Hematopoietic multipotent progenitor cell treated with erythropoietin and hydrocortisone succinate and interleukin-3 and kit ligand, for 8 days (in vitro differentiated cells): ENCODE results near the gene EEA1.

Experiments used
- DNase-seq: peaks from one replicate; pipeline ENCODE4 v3.0.0-alpha.2; 2015

The EEA1 gene

DNA sequence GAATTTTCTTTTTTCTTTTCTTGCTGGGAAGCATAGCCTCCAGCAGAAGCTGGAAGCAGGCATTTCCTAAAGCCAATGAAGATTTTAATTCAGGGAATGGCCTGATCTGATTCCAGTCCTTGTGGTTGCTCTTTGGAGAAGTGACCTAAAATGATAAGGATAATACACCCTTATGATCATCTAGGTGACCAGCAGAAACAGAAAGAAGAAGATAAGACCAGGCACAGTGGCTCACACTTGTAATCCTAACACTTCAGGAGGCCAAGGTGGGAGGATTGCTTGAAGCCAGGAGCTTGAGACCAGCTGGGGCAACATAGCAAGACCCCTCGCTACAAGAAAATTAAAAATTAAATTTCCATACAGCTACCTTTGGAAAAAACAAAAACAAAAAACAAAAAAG is 51.2 kb downstream of the EEA1 start:
- DNase-seq, result peak; percentile 56

DNA sequence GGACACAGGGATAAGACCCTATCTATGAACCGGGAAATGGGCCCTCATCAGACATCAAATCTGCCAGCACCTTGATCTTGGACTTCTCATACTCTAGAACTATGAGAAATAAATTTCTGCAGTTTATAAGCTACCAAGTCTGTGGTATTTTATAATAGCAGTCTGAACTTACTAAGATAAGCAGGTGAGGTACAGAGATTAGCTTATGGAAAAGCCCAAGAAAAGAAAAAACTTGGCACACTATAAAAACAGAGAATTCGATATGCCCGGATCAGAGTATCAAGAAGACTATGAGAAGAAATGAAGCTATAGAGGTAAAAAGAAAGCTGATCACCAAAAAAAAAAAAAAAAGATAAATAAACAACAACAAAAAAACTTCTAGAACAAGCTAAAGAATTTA is 52.6 kb downstream of the EEA1 start:
- DNase-seq, result peak; percentile 84

DNA sequence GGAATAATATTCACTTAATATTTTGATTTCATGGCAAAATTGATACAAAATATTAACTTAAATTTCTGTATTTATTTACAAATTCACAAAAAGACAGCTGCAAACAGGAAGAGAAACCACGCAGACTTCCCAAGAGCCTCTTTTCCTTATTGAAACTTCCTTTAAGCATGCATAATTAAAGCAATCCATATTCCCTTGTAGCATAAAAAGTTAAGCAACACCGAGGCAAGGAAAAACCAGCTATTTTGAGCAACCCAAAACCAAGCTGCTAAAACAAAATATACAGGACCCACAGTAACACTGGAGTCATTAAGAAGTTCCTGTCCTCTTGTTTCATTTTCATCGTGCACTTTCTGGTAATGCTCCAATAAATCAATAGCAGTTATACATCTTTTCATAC is 58.0 kb downstream of the EEA1 start:
- no peak for DNase-seq

DNA sequence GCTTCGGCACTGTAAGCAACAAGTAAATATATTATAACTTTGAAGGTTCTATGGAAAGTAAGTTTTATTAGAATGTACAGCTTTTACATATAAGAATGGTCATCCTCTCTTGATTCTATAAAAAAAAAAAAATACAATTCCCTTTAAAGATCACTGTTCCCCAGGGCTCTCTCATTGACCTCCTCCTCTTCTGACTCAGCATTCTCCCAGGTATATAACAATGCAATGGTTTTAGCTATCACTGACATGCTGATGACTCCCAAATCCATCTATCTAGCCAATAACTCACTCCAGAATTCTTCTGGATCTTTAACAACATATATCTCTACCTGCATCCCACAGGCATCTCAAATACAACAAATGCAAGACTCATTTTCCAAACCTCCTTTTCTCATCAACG is 62.7 kb downstream of the EEA1 start:
- DNase-seq, result no peak

DNA sequence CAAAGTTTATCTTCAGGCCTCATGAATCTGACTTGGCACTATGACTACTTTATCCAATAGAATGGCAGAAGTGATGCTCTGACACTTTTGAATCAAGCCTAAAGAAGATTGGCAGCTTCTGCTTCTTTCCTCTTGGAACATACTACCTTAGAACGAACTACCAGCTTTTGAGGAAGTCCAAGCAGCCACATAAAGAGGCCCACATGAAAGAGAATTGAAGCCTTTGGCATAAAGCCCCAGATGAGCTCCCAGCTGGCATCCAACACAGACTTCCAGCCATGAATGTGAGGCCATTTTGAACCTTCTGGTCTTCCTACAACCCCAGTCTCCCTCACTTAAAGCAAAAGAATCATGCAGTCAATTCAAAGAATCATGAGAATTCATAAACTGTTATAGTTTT is 65.8 kb downstream of the EEA1 start:
- no peak for DNase-seq

DNA sequence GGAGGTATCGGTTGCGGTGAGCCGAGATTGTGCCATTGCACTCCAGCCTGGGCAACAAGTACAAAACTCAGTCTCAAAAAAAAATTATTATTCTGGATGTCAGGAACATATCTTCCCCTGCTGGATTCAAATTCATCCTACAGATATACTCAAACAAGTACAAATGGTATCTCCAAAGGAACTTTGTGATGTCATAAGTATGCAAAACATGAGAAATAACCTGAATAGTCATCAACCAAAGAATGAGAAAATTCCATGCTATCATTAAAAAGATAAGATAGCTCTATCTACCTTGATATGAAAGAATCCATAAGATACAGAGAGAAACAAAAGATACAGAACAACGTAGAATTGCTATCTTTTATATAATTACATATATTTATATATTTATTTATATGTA is 67.7 kb downstream of the EEA1 start:
- no peak for DNase-seq

DNA sequence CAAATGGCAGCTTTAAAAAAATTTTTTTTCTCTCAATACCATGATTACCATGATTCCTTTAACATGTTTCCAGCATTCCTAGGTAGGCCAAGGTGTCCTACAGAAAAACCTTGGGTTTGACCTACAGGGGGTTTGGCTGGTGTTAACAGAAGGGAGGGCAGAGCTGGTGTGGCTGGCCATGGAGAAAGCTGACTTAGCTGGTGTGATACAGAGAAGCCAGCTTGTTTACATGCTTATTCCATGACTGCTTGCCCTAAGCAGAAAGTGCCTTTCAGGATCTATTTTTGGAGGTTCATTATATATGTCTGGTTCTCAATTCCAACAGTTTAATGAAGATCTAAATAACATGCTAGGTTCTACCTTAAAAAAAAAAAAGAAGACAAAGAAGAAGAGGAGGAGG is 68.6 kb downstream of the EEA1 start:
- DNase-seq, result no peak

DNA sequence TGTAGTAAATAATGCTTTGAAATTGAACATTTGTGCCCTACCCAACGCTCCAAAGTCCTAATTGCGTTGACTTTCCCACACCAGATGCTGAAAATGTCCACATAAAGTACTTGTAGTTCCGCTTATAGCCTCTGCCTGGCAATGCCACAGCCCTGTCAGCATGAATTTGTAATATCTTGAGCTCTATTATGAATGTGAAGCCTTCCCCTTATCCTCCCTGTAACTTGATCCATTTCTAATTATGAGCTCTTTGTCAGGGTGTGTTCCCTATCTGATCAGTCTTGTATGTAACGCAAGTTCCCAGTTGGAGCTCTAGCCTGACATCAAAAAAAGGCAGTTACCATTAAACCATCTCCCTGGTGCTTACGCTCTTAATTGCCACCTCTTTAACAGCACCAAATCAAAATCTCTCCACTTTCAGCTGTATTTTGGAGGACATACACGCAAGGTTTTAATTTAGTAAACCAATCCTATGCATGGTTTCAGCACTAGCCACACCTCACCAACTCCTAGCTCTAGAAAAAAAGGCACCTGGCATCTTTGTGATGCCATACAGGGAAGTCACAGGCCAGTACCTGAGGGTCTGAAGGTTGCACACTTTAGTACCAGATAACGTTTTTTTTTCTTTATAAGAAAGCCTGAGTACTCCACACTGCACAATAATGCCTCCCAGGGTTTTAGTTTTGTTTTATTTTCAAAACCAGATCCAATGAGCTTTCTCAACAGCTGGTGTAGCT is 69.3 kb downstream of the EEA1 start:
- no peak for DNase-seq

DNA sequence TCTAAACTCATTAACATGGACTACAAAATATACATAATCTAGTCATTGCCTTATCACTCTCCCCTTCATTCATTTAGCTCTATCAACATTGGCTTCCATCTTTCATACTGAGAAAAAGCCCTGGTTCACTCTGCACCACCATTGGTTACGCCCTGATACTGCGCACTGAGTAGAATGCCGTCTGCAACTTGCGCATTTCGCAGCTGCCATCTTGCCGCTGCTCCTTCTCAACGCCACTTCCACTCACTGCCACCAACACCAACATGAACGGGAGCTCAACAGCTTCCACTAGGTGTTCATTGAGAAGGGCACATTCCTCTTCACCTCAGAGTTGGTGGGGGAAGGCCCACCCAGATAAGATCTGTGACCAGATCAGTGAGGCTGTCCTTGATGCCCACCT is 71.3 kb downstream of the EEA1 start:
- no peak for DNase-seq

DNA sequence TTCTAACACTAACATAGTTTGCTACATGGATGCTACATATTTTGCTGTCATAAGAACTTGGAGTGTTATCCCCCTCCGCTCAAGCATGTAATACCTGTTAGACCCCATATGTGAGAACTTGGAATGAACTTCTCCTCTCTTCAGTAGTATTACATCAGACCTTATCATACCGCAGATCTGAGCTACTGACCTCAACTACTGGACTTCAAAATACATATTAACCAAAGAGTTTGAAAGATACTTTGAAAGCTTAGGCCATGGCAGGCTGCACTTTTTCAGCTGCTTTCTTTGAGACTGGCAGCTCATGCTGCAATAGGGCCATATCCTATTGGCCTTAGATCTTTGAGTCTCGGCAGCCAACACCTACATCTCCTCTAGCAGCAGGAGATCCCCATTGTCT is 74.8 kb downstream of the EEA1 start:
- DNase-seq, result no peak

DNA sequence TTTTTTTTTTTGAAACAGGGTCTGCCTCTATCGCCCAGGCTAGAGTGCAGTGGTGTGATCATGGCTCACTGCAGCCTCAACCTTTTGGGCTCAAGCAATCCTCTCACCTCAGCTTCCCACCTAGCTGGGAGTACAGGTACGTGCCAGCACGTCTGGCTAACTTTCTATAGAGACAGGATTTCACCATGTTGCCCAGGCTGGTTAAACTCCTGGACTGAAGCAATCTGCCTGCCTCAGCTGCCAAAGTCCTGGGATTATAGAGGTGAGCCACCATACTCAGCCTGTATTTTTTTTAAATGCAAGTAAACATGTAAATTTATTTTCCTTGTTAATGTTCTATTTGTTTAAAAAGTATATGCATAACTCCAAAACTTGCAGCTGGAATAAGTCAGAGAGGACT is 80.4 kb downstream of the EEA1 start:
- DNase-seq, result no peak

DNA sequence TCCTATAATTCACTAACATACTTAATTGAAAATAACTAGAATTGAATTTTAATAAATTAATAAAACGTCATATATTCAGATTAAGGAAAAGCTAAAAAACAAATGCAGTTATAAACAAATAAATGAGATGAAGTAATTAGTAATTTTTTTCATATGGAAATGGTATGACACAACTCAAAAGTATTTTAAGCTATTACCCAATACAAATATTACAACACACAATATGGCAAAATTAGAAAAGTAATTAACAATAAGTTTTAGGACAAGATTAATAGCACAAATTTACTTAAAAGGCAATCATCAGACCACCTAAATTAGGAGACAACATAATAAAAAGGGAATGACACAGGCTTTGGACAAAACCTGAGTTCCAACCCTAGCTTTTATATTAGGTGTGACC is 81.7 kb downstream of the EEA1 start:
- DNase-seq, result no peak

DNA sequence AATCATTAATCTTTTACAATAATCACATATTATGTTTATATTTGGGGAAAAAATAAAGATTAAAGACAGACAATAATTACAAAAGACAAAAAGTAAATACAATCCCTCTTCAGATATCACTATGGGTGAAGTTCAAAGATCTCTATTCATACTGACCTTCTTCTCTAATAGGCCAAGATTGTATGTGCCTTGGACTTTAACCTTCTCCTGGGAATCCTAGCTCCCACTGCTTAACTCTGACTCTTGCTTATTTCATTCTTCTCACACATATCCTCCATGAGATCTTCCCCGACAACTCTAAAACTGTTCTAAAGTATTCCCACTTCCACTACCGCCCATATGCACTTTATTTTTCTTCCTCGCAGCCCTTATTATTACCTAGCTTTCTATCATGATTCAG is 83.8 kb downstream of the EEA1 start:
- no peak for DNase-seq

DNA sequence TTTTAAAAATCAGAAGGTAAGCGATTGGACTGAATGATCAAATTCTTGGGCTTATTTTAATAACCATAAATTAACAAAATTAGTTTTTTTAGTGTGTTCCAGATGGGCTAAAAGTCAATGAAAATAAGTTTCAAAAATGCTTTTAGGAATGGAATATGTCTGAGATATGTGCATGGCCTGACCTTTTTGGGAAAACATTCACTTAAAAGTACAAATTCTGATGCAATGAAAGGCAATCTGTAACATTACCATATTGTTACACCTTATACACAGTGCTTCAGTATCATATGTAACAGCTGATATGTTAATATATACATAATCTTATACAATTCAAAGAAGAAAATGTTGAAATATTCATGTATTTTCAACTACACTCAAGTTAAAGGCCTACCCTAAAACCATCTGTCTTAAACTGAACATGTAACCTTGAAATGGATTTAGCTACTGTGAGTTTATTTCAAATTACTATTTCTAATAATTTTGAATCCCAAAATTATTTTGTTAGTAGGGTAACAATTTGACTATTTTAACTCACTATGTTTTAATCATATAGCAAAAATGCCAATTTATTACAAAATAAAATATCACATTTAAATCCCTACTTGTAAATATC is 84.8 kb downstream of the EEA1 start:
- no peak for DNase-seq

DNA sequence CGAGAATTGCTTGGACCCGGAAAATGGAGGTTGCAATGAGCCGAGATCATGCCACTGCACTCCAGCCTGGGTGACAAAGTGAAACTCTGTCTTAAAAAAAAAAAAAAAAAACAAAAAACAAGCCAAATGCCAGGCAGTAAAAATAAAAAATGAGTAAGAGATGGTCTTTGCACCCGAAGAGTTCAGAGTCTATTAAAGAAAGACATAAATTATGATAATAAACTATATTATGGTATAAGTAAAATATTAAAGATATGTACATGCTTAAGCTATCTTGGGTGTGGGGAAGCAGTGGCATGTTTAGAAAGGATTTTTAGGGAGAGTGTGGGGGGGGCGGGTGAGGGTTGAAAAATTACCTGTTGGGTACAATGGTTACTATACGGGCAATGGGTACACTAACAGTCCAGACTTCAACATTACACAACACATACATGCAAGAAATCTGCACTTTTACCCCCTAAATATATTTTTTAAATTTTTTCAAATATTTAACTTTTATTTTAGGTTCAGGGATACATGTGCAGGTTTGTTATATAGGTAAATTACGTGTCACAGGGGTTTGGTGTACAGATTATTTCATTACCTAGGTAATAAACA is 99.3 kb downstream of the EEA1 start:
- DNase-seq, result no peak

DNA sequence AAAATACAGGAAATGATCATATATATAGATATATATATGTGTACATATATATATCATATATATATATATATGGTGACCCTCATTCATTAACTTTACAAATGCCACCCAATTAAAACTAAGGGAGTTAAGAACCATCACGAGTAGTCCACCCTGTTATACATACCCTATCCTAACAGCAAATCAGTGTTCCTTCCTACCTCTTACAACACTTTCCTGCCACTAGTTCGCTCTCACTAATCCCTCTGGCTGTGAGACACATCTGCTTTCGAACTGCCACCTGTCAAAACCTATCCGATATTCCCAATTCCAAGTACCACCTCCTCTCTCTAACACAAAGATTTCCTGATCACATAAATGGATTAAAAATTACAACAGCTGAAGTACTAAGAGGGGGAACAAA is 100.5 kb downstream of the EEA1 start:
- no peak for DNase-seq

DNA sequence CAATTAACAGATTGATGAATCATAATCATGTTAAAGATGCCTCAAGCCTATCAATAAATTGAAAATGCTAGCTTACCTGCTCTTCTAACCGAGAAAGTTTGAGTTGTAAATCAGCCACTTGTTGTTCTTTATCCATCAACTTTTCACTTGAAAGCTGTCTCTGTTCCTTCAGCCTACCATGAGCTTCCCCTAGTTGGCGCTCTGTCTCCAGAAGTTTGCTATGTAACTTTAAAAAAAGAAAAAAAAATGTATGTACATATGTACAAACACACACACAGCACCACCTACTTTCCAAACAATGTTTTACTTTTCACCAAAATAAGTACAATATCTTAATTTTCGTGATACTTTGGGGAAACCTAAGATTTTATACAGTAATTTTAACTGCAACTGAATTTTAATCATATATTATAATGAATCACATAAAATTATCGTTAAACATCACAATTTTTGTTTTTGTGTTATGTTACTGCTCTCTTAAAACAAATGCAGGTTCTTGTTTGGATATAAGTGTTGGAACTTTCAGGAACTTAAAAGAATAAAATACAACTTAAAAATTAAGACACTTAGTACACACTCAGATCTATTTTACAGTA is 101.2 kb downstream of the EEA1 start:
- DNase-seq, result peak; percentile 70

DNA sequence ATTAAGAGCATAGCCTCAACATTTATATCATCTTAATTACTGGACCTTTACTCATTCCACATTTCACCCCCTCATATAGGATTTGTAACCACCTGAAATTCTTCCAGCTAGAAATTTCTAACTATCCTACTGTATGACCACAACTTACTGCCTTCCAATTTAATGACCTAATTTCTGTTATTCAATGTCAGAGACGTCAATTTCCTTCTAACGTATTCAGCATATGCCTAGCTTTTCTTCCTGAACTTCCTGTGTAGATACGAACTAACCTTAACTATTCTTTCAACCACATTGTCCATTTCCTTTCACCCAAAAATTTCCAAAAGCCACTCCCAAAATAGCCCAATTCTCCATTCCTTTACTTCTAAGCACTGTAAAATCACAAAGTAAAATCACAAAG is 108.0 kb downstream of the EEA1 start:
- DNase-seq, result no peak

DNA sequence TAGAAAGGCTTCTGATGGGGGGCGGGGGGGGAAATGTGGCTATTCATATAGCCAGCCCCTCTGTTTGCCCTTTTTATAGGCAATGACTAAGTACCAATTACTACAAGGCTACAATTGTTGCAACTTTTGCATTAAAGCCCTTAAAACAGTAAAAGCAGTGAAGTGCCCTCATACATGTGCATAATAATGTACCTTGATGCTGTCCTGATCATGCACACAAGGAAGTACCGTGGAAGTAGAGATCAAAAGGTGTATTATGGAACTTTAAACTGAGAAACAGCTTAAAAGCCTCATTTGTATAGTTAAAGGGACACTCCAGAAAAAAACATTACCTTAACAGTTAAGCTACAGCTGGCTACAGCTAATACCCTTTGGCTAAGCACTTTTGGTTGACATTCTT is 114.5 kb downstream of the EEA1 start:
- DNase-seq, result no peak

DNA sequence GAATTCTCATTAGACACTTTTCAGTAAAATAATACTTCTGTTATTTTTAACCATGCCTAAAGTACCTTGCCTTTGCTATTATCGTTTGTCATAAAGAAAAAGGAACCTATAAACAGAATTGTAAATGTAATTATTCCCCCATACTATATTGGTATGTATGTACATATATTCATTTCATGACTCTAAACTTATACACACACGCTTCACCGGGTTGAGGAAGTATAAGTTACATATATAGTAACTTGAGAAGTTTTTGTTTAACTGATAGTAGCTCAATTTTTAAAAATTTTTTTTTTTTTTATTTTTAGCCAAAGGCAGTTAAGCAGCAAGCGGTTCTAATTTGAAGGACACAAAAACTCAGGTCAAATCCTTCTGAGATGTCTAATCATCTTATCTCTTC is 118.7 kb downstream of the EEA1 start:
- no peak for DNase-seq

DNA sequence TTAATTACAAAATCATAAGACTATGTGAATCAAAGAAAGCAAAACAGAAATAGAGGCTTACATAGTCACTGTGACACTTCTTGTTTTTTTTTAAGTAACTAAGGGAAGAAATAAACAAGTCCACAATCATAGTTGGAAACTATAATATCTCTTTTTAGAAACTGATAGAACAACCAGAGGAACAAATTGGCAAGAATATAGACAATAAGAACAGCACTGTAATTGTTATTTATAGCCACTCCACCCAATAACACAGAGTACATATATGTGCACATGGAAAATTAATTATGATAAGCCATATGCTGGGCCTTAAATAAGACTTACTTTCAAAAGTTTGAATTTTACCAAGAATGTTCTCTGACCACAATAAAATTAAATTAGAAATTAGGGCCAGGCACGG is 125.2 kb downstream of the EEA1 start:
- DNase-seq, result no peak

DNA sequence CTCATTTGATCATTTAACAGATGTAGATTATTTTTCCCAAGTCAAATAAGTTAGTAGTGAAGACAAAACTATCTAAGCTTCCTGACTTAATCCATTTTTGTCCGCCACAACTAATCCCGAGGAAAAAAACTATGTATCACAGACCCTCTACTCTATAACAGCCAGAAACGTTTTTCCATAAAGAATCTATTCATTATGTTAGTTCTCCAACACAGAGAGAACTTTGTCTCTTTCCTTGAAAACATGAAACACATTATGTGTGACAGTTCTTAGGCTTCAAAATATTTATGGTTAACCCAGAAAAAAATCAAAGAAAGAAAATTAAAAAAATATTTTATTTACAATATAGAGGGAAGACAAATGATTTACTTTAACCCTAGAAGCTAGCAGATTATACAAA is 126.2 kb downstream of the EEA1 start:
- DNase-seq, result no peak

DNA sequence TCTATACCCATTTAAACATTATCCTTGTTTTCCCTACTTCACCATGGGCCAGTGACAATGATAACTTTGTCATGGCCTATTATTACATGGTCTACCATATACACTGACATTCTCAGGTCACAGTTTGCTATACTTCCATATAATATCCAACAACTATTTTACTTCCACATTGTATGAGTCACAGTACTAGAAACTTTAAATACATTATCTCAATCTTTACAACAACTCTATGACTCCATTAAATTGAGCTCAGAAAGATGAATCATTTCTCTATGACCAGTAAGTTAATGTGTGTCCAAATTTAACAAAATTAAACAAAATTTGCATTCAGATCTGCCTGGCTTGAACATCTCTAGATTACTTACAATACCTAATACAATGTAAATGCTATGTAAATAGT is 132.4 kb downstream of the EEA1 start:
- DNase-seq, result no peak

DNA sequence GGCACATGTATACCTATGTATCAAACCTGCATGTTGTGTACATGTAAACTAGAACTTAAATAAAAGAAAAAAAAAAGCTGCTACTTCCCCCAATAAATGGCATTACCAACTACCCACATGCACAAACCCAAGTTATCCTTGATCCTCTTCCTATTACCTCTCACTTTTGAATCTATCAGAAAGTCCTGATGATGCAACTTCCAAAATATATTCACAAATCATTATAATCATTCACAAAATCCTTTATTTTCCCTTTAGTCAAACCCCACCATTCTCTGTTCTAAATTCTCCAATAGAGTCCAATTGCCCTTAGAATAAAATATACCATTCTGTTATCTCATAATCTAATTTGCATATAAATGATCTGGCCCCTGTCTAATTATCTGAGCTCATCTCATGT is 134.3 kb downstream of the EEA1 start:
- no peak for DNase-seq
